AG09319 (cell line): ENCODE results near the gene ZNF526.

ENCODE experiments used
- DNase-seq: peaks from one replicate; pipeline ENCODE4 v3.0.0-alpha.2; 2010; ENCODE audit warnings: low read depth; ENCODE audit errors: extremely low read depth
- CTCF ChIP-seq: IDR thresholded peaks from 2 replicates; pipeline ENCODE4 v1.5.1; 2011; ENCODE audit warnings: low read depth, mild to moderate bottlenecking, inconsistent platforms, low read length, moderate library complexity

The ZNF526 gene

DNA sequence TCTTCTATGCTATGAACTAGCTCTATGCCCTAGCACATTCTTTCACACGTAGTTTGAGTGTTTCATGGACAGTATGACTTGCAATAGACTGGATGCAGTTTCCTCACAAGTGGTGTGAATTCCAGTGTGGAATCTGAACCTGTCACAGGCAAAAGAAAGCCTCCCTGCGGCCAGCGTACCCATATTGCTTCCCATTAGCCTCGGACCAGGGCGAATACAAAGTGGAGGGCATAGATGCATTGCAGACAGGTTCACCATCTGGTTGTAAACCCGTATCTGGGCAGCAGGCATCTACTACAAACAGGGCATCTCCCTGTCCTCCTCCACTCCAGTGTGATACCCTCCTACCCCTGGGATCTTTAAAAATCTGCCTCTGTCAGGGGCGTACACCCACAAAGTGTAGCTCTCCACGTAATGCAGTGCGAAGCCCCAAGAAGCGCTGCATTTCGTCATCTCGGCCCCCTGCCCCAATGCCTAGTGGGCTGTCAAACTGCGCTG is 47.6 kb downstream of the ZNF526 start:
- DNase-seq: no peak
- TF ChIP-seq CTCF: no peak

- TF ChIP-seq CTCF: no peak; the same call in 1 of the 2 replicates
- DNase-seq: peak; percentile 99
Measured at GRCh38 chr19:42268142-42268703, 48.1 kb downstream of the ZNF526 start.

- no peak for TF ChIP-seq CTCF
Measured at GRCh38 chr19:42268704-42269477, 48.8 kb downstream of the ZNF526 start, which contains the start of gene CIC. Gene CIC (plus strand): TSS chr19:42269252. CDS start chr19:42271784, 2,532 bp downstream.

GRCh38 chr19:42269478-42270345 is 49.6 kb downstream of the ZNF526 start:
- TF ChIP-seq CTCF: no peak
- DNase-seq: no peak

More at GRCh38 chr19:42268704-42269477, 48.8 kb downstream of the ZNF526 start, which contains the start of gene CIC:
- peak; percentile 100 for DNase-seq

DNA sequence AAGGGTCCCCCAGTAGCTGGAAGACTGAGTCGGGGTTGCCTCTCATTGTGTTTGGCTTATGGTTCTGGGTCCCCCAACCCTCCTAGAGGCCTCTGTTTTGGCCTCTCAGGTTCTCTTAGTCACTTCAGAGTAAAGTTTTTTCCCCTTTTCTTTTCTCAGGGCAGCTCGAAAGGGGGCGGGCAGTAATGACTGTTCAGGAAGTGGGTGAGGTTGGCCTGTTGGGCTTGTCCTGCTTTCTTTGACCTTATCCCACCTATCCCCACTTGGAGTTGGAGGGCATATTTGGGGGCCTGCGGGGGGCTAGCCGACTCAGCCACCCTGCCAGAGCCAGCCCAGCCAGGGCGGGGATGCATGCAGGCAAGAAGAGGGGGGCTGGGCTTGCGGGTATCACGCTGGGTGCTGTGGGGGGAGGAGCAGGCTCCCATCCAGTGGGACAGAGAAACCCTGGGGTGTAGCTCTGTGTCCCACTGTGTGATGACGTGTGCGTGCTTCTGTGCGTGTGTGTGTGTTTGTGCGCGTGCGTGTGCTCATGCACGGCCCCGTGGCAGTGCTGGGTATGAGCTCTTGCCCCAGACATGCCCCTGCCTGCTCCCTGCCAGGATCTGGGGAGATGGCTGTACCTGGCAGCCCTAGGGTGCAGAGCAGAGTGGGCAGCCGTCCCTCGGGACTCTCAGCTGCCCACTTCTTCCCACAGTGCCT is 50.4 kb downstream of the ZNF526 start:
- TF ChIP-seq CTCF: no peak
- peak; percentile 67 for DNase-seq

DNA sequence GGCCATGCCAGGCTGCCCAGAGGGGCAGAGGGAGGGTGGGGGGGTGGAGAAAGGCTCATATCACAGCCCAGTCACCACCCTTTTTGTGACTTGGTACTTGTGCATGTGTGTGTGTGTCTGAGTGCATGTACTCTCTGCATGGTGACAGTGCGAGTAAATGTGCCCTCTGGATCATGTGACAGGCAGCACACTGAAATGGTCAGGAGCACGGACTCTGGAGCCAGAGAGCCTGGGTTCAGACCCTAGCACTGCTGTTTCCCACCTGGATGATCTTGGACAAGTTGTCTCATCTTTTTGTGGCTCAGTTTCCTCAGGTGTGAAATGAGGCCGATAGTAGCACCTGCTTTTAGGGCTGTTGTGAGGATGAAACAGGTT is 50.9 kb downstream of the ZNF526 start:
- no peak for TF ChIP-seq CTCF
- DNase-seq: no peak
